Measurements from ENCODE around the gene KRTAP10-5. TPM values are rescaled to one million over a fixed set of nuclear protein-coding genes. Genes with fewer than 3 reads are reported as not detected.
"Not testable (repeated sequence)": the region's sequence is repeated elsewhere in the genome, so short reads cannot be mapped to it uniquely, and the experiment has no call there.

KRTAP10-5 gene
- total RNA-seq, 8 experiments from 2014 or later: 0.17 to 1.1 (median 0.43) TPM; not detected in 4

DNA sequence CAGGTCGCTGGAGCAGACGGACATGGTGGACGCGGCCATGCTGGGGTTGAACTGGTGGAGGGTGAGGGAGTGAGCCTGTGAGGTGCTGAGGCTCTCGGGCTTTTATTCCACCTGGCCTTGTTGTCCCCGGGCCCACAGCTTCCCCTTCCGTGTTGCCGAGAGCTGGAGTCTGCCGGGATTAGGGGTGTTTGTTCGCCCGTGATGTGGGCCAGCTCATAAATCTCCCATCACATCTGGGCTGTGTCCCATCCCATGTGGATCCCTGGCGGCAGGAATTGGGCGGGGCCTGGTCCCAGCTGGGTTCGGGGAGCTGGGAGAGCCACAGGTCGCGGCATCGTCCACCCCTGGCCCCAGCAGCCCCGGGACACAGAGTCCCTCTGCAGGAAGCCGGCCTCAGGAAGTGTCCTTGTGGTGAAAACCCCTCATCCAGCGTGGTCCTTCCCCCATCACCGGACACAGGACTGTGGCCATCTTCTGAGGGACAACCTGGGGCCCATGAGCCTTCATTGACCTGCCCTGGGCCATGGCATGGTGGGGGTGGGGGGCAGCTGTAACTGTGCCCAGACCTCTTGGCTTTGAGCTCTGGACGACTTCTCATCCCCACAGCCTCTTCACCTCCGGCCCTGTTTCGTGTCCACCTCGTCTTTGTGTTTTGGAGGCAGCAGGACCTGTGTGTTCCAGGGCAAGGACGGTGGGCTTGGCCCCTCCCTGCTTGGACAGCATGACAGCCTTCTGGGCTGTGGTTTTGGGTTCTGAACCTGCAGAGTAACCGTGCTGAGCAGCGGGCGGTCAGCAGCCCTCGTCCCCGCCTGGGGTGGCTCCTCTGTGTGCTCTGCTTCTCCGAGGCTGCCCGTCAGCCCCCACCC, 12.3 kb upstream of the KRTAP10-5 start, which contains the start of gene KRTAP10-6:
Gene KRTAP10-6, minus strand, starts transcription at position 60 of the 866 bp plus-strand sequence. Its CDS starts 21 bp downstream, at position 39.
- 20 to 80% (median 50%) methylated on average over 1 to 6 of the region's 33 CpGs; no CpG with 5 or more reads in 6 of the 10 experiments for WGBS, 10 experiments
- H3K27ac ChIP-seq: no peak within 1 kb of the TSS
- no peaks in the 10 kb centered on the region for H3K4me1 ChIP-seq (replicated peaks in 1 of 2)
- no peak within 1 kb of the TSS for H3K4me3 ChIP-seq
- ATAC-seq (replicated peaks in 6 of 8): no peak
- in situ Hi-C loops (cut with MboI; ENCODE audit: low pct_unique_long_range_greater_than_20kb in 2 of 9, low sequenced_read_pairs in 9 of 9, unreplicated experiment in 9 of 9): no loop called here

DNA sequence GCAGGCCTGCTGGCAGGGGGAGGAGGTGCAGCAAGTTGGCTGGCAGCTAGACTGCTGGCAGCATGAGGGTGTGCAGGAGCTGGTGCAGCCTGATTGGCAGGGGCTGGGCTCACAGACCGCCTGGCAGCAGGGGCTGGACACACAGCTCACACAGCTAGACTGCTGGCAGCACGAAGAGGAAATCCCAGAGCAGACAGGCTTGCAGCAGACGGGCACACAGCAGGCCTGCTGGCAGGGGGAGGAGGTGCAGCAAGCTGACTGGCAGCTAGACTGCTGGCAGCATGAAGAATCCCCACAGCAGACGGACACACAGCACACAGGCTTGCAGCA, 11.4 kb upstream of the KRTAP10-5 start:
- no CpG with 5 or more reads among the region's 4 CpGs for WGBS, 10 experiments
- H3K4me3 ChIP-seq; in situ Hi-C loops (cut with MboI; ENCODE audit: low pct_unique_long_range_greater_than_20kb in 2 of 9, low sequenced_read_pairs in 9 of 9, unreplicated experiment in 9 of 9): not testable (repeated sequence)

DNA sequence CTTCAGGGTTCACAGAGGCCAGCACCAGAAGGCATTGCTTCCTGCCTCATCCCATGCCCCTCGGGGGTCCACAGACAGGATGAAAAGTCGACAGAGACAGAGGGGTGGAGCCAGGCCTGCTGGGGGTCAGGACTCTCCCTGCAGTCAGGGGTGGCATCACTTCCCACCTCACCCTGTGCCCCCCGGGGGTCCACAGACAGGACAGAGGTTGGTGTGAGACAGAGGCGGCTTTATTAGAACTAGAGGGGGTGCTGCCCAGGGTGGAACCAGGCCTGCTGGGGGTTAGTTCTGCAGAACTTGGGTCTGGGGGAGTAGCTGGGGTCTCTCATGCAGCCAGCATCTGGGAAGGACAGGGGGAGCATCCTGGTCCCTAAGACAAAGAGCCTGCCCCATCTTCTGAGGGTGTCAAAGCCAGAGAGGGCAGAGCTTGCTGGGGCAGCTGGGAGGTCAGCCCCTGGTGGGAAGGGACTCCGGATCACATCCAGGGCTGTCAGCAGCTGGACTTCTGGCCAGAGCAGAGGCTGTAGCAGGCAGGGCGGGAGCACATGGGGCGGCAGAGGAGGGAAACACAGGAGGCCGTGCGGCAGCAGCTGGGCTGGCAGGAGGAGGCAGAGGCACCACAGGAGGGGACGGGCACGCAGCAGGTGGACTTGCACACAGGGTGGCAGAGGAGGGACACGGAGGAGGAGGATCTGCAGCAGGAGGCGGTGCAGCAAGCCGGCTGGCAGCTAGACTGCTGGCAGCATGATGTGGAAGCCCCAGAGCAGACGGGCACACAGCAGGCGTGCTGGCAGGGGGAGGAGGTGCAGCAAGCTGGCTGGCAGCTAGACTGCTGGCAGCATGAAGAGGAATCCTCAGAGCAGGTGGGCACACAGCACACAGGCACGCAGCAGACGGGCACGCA, 10.7 kb upstream of the KRTAP10-5 start:
- H3K4me3 ChIP-seq; ATAC-seq (replicated peaks in 6 of 8); H3K4me1 ChIP-seq (replicated peaks in 1 of 2); H3K27ac ChIP-seq; in situ Hi-C loops (cut with MboI; ENCODE audit: low pct_unique_long_range_greater_than_20kb in 2 of 9, low sequenced_read_pairs in 9 of 9, unreplicated experiment in 9 of 9): not testable (repeated sequence)
- 0% methylated on average over 1 of the region's 19 CpGs; no CpG with 5 or more reads in 9 of the 10 experiments for WGBS, 10 experiments

More for the DNA sequence above, 11.4 kb upstream of the KRTAP10-5 start:
- ATAC-seq (replicated peaks in 6 of 8); H3K4me1 ChIP-seq (replicated peaks in 1 of 2); H3K27ac ChIP-seq: not testable (repeated sequence)

DNA sequence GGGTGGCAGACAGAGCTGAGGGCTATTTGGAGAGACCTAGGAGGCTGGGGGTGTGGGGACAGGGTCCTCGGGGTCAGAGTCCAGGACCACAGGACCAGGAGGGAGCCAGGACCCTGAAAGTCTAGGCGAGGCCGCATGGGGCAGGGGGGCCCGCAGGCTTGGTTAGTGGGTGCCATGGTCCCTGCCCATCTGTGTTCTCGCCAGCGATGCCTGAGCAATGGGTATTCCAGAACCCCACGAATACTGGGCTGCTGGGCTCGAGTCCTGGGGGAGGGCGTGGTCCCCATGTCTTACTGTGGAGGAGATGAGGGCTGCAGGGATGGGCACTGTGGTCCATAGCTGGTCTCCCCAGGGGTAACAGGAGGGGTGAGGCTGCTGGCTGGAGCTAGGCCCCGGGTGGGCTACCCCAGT, 9.9 kb upstream of the KRTAP10-5 start:
- Histone ChIP-seq H3K4me3 (no peak overlapping the region), H3K27ac (no peak overlapping the region), H3K4me1 (replicated peaks in 1 of 2) (no peaks in the 10 kb centered on the region)
- ATAC-seq (replicated peaks in 6 of 8): no peak
- no CpG with 5 or more reads among the region's 10 CpGs for WGBS, 10 experiments
- in situ Hi-C loops (cut with MboI; ENCODE audit: low pct_unique_long_range_greater_than_20kb in 2 of 9, low sequenced_read_pairs in 9 of 9, unreplicated experiment in 9 of 9): no loop called here

DNA sequence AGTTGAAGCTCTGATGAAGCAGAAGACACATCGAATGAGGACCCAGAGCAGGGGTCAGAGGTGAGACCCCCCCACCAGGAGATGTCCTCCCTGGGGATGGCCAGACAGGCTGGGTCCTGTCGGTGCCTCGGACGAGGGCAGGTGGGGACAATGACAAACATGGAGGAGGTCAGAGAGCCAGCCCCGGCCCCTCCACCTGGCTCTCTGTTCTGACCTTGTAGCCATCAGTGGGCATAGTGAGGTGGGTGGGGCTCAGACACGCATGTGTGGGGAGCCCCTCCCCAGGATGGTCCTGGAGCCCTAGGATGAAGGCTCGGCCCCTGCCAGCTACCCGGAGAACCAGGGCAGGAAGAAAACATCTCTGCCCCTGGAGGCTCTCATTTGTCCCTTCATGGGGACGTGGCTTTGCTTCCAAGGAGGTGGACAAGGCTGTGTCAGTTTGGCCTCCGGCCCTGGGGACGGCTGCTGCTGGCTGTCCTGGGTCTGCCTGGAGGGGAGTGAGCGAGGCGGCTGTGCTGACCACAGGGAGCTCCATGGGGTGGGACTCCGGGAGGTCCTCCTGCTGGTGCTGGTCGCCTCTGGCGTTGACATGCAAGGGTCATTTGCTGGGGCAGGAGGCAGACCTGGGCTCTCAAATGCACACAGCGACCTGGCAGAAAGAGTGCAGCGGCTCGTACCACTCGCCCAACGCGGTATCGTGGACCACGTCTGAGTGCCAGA, 9.3 kb upstream of the KRTAP10-5 start:
- Histone ChIP-seq H3K27ac (no peak overlapping the region), H3K4me1 (replicated peaks in 1 of 2) (no peaks in the 10 kb centered on the region), H3K4me3 (no peak overlapping the region)
- no peak for ATAC-seq (replicated peaks in 6 of 8)
- in situ Hi-C loops (cut with MboI; ENCODE audit: low pct_unique_long_range_greater_than_20kb in 2 of 9, low sequenced_read_pairs in 9 of 9, unreplicated experiment in 9 of 9): no loop called here
- 20 to 76% (median 65%) methylated on average over 1 to 9 of the region's 24 CpGs; no CpG with 5 or more reads in 7 of the 10 experiments for WGBS, 10 experiments

DNA sequence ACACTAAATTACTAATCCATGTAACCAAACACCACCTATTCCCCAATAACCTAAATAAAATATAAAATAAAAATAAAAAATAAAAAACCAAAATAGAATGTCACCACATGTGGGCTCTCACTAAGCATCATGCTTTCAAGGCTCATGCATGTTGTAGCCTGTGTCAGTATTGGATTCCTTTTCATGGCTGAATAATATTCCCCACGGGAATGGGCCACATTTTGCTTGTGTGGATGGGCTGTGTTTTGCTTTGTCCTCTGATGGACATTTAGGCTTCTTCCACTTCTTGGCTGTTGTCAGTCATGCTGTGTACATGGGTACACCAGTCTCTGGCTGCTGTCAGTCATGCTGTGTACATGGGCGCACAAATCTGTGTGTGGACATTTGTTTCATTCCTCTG, 8.7 kb upstream of the KRTAP10-5 start:
- H3K4me3 ChIP-seq: no peak overlapping the region
- 20 to 100% (median 80%) methylated on average over 1 to 2 of the region's 2 CpGs; no CpG with 5 or more reads in 3 of the 10 experiments for WGBS, 10 experiments
- no peak overlapping the region for H3K27ac ChIP-seq
- ATAC-seq (replicated peaks in 6 of 8): no peak
- in situ Hi-C loops (cut with MboI; ENCODE audit: low pct_unique_long_range_greater_than_20kb in 2 of 9, low sequenced_read_pairs in 9 of 9, unreplicated experiment in 9 of 9): no loop called here
- no peaks in the 10 kb centered on the region for H3K4me1 ChIP-seq (replicated peaks in 1 of 2)

DNA sequence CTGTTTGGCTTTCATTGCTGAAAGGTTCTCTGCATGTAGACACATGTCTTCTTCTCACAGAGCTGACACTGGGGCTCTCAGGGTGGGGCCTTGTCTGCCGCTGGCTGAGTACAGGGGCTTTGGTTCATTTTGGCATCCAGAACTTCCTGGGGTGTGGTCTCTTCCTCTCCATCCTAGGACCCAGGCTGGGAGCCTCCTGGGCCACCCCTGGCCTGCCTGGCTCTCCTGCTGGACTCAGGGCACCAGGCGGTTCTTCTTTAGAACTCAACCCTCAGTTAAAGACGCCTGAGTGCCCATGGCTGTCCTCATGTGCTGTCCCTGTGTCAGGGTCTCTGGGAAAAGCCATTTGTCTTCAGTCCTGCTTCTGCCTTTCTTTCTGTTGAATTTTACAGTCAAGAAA, 5.5 kb upstream of the KRTAP10-5 start:
- no peak overlapping the region for H3K27ac ChIP-seq
- peaks cover 3 to 10% of the 10 kb centered on the region in 2 donors for H3K4me1 ChIP-seq (replicated peaks in 1 of 2)
- in situ Hi-C loops (cut with MboI; ENCODE audit: low pct_unique_long_range_greater_than_20kb in 2 of 9, low sequenced_read_pairs in 9 of 9, unreplicated experiment in 9 of 9): no loop called here
- ATAC-seq (replicated peaks in 6 of 8): no peak
- WGBS, 10 experiments: 43 to 100% (median 73%) methylated on average over 1 to 2 of the region's 3 CpGs; no CpG with 5 or more reads in 6 of the 10 experiments
- no peak overlapping the region for H3K4me3 ChIP-seq

DNA sequence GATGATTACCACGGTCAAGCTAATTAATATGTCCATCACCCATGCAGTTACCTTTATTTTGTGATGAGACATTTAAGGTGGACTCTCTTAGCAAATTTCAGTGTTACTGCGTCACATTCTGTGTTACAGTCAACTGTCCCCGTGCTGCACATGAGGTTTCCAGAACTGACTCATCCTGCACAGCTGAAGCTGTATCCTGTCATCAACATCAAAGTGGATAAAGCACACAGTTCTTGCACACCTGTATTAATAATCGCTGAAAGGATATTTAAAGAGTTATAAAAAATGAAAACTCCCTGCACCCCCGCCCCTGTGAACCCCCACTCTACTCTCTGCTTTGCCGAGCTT, 3.4 kb upstream of the KRTAP10-5 start:
- no peak overlapping the region for H3K27ac ChIP-seq
- H3K4me1 ChIP-seq (replicated peaks in 1 of 2): peaks cover 3 to 10% of the 10 kb centered on the region in 2 donors
- in situ Hi-C loops (cut with MboI; ENCODE audit: low pct_unique_long_range_greater_than_20kb in 2 of 9, low sequenced_read_pairs in 9 of 9, unreplicated experiment in 9 of 9): no loop called here
- 0 to 100% (median 87%) methylated on average over 1 to 6 of the region's 6 CpGs for WGBS, 10 experiments
- H3K4me3 ChIP-seq: no peak overlapping the region
- peak; percentile 19 to 73 (median 49) for ATAC-seq (replicated peaks in 6 of 8)

DNA sequence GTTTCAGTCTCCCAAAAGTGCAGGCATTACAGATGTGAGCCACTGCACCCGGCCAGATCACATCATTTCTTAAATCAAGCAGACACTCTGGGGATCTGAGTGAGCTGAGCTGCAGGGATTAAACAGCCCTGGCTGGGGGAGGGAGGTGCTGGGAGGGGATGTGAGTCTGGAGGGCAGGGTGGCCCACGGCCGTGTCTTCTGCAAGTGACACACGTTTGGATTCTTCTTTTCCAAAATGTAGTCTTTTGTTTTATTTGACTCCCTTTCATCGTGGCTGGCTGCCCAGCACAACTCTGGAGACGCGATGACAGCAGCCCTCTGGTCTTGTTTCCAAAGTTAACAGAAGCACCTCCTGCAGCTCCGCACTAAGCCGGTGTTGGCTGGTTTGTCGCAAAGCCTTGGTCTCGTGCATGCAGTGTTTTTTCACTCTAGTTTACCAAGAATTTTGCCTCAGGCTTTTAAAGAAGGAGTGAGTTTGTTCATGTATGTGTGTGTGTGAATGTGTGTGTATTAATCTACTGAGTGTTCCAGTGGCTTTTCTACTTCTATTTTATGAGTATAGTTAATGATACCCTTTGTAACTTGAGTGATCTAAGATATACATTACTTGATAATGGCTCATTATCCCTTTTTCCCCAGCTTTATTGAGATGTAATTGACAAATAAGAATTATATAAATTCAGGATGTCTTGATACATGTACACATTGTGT, 2.8 kb upstream of the KRTAP10-5 start:
- WGBS, 10 experiments: 4 to 80% (median 13%) methylated on average over 1 to 7 of the region's 11 CpGs; no CpG with 5 or more reads in 5 of the 10 experiments
- Histone ChIP-seq H3K27ac (peak overlapping the region in 1 of 2 donors; percentile 7), H3K4me1 (replicated peaks in 1 of 2) (peaks cover 3 to 10% of the 10 kb centered on the region in 2 donors), H3K4me3 (no peak overlapping the region)
- ATAC-seq (replicated peaks in 6 of 8): peak in 7 of 8 experiments; percentile 22 to 92 (median 88)
- in situ Hi-C loops (cut with MboI; ENCODE audit: low pct_unique_long_range_greater_than_20kb in 2 of 9, low sequenced_read_pairs in 9 of 9, unreplicated experiment in 9 of 9): no loop called here

DNA sequence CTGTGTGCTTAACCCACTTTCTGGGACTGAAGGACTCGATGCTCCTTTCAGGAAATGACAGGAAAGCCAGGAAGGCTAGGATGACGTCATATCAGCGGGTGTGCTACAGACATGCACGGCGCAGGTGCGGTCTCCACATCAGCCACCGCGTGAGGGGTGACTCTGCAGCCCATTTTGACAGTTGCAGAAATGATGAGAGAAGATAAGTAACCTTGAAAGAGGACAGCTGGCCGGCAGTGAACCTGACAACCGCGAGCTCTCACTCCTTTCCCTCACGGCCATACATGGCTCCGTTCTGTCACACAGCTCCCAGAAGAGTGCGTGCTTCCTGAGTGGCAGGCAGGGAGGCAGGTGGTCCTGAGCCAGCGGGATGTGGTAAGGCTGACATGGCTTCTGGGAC, 1.7 kb upstream of the KRTAP10-5 start:
- no peak overlapping the region for H3K4me3 ChIP-seq
- peaks cover 3 to 10% of the 10 kb centered on the region in 2 donors for H3K4me1 ChIP-seq (replicated peaks in 1 of 2)
- in situ Hi-C loops (cut with MboI; ENCODE audit: low pct_unique_long_range_greater_than_20kb in 2 of 9, low sequenced_read_pairs in 9 of 9, unreplicated experiment in 9 of 9): no loop called here
- H3K27ac ChIP-seq: no peak overlapping the region
- no peak for ATAC-seq (replicated peaks in 6 of 8)
- 17 to 97% (median 86%) methylated on average over 2 to 10 of the region's 15 CpGs for WGBS, 10 experiments

DNA sequence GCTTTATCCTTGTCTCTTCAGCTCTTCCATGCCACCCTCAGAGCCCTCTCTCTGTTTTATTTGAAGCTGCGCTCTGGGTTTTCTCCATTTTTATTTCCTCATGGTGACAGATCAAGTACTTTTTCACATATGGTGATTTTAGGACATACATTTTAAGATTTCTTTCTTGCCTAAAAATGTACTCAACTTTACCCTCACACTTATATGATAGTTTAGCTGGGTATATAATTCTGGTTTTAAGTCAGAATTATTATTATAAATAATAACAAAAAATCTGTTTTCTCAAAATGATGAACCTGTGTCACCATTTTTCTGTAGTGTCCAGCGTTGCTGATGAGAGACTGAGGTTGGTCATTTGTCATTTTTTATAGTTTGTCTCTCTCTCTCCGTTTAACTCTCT, 754 bp upstream of the KRTAP10-5 start:
- peaks cover 3 to 10% of the 10 kb centered on the region in 2 donors for H3K4me1 ChIP-seq (replicated peaks in 1 of 2)
- in situ Hi-C loops (cut with MboI; ENCODE audit: low pct_unique_long_range_greater_than_20kb in 2 of 9, low sequenced_read_pairs in 9 of 9, unreplicated experiment in 9 of 9): no loop called here
- no peak overlapping the region for H3K4me3 ChIP-seq
- 29 to 89% (median 80%) methylated on average over 2 to 3 of the region's 3 CpGs; no CpG with 5 or more reads in 1 of the 10 experiments for WGBS, 10 experiments
- no peak for ATAC-seq (replicated peaks in 6 of 8)
- H3K27ac ChIP-seq: no peak overlapping the region

DNA sequence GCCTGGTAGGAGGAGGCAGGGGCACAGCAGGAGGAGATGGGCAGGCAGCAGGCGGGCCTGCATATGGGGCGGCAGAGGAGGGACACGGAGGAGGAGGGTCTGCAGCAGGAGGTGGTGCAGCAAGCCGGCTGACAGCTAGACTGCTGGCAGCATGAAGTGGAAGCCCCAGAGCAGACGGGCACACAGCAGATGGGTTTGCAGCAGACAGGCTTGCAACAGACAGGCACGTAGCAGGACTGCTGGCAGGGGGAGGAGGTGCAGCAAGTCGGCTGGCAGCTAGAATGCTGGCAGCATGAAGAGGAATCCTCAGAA, 615 bp downstream of the KRTAP10-5 start:
- peaks cover 3 to 10% of the 10 kb centered on the region in 2 donors for H3K4me1 ChIP-seq (replicated peaks in 1 of 2)
- in situ Hi-C loops (cut with MboI; ENCODE audit: low pct_unique_long_range_greater_than_20kb in 2 of 9, low sequenced_read_pairs in 9 of 9, unreplicated experiment in 9 of 9): no loop called here
- H3K27ac ChIP-seq: no peak overlapping the region
- no peak for ATAC-seq (replicated peaks in 6 of 8)
- WGBS, 10 experiments: 67 to 80% methylated on average over 1 to 3 of the region's 7 CpGs; no CpG with 5 or more reads in 8 of the 10 experiments
- no peak overlapping the region for H3K4me3 ChIP-seq

All from motor neuron (in vitro differentiated cells).